GM10847 (cell line): ENCODE measurements around the gene SOD3.

ENCODE experiments used
- POLR2A ChIP-seq: IDR thresholded peaks from 2 replicates; pipeline ENCODE4 v1.6.1; 2011; ENCODE audit not compliant: insufficient read length; ENCODE audit errors: extremely low read depth

SOD3 gene

GRCh38 chr4:24806206-24806990 lies 11.0 kb downstream of the SOD3 start:
- TF ChIP-seq POLR2A, result no peak

- no peak for TF ChIP-seq POLR2A
These were observed 12.2 kb downstream of the SOD3 start for GRCh38 chr4:24807611-24808010.

DNA sequence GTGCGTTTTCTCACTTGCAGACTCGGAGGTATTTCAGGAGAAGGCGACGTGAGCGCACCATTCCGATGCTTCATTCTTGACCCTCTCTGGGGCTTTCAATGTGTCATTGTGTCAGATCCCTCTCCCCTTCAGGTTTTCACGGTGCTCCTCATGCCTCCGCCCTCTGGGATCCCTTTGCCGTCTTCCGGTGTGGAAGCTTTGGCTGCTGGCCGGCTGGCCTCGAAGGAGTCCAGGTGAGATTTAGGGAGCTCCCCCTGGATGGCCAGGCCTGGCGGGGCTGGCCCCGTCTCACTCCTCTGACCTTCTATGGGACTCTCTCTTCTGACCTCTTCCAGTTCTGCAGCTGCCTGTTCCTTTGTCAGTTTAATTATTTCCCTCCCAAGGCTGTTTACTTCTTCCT lies 12.9 kb downstream of the SOD3 start:
- no peak for TF ChIP-seq POLR2A

GRCh38 chr4:24808955-24809354 lies 13.6 kb downstream of the SOD3 start:
- TF ChIP-seq POLR2A, result no peak

DNA sequence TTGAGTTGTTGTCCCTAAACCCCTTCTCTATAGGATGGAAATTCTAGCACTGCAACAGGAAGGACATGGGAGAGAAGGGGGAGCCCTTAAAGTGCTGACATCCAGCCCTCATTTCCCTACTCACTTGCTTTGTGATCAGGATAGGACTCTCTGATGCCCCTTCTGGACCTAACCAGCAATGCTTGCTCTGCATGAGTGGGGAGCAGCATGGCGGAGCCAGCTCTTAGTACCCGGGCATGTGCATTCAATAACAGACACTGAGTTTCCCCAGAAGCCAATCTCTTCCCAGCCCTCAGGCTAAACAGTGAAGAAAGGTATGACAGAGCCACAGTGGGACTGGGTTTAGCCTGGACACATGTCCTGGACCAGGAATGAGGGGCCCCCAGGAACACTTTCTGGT lies 14.0 kb downstream of the SOD3 start:
- no peak for TF ChIP-seq POLR2A

GRCh38 chr4:24809815-24810405 lies 14.5 kb downstream of the SOD3 start:
- TF ChIP-seq POLR2A, result no peak

DNA sequence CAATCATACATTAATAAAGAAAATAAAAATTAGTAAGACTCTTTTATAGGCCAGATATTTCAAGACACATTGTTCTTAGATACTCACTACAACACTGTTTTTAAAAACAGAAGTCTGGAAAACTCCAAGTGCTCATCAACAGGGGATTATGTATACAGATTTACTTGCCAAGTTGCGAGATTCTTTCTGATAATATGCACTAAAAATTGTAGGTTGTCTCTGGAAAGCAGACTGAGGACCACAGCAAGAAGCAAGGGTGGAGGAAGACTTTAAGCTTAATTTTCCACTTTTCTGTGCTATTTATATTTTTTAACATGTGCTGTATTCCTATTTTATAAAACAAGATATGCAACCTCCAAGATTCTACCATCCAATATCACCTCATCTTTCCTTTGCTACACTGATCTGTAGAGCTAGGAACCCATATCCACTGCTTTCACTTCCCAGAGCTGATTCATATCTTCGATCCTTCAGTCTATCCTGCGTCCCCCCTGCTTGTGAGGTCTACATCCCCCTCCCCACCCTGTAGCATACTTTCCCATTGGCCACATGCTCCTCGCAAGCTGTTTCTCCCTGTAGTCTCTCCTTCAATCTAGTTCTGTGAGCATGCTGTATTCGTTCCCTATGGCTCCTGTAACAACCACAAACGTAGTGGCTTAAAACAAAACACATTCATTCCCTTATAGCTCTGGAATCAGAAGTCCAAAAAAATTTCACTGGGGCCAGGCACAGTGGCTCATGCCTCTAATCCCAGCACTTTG lies 15.7 kb downstream of the SOD3 start:
- TF ChIP-seq POLR2A, result no peak

DNA sequence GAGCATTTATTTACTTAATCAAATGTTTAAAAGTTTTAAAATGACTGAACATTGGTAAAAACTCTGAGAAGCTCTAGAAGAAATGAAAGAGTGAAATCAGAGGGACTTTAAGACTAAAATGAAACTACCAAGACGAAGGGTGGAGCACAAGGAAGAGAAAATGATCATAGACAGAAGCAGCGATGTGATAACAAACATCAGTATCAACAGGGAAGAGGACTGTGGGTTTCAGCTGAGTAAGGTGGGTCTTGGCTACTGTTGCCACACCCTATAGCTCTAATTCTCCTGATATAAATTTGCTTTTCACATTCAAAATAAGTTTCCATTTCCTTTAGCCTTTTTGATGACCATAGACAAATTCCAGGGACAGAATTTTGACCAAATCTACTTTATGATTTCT lies 18.4 kb downstream of the SOD3 start:
- no peak for TF ChIP-seq POLR2A

DNA sequence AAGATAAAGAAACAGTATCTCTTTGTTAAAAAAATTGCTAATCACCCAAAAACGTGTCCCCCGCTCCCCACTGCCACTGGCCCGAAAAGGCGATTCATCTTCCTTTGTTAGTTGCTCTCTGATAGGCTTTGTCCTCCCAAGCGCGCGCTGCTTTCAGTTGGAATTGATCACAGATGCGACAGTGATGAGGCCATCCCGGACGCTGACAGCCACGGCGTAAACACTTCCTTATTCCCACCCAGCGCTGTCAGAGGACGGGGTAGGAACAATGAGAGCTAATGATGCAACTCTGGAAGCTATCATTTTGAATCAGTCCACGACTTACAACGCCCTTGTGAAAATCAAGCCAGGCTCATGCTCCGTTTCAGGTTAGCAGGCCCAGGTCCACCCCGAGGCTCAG lies 21.4 kb downstream of the SOD3 start:
- no peak for TF ChIP-seq POLR2A

GRCh38 chr4:24820541-24820940 lies 25.2 kb downstream of the SOD3 start:
- no peak for TF ChIP-seq POLR2A

GRCh38 chr4:24824720-24825119 lies 29.3 kb downstream of the SOD3 start:
- no peak for TF ChIP-seq POLR2A

GRCh38 chr4:24831637-24832036 lies 36.3 kb downstream of the SOD3 start:
- no peak for TF ChIP-seq POLR2A

DNA sequence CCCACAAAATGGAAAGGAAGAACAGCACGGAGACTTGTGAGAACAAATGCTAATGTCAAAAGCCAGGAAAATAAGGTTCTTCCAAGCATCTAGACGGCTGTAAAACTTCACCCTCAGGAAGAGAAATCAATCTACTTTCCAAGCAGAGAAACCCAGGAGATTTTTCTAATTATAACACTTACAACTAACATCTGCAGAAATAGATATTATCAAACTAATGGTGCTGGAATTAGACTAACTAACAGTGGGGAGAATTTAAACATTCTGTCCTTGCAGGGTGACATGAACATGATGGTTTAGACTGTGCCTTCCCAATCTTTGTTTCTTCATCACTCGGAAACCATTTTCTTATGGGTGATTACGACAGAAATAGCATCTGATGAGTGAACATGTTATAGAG lies 40.3 kb downstream of the SOD3 start:
- no peak for TF ChIP-seq POLR2A

DNA sequence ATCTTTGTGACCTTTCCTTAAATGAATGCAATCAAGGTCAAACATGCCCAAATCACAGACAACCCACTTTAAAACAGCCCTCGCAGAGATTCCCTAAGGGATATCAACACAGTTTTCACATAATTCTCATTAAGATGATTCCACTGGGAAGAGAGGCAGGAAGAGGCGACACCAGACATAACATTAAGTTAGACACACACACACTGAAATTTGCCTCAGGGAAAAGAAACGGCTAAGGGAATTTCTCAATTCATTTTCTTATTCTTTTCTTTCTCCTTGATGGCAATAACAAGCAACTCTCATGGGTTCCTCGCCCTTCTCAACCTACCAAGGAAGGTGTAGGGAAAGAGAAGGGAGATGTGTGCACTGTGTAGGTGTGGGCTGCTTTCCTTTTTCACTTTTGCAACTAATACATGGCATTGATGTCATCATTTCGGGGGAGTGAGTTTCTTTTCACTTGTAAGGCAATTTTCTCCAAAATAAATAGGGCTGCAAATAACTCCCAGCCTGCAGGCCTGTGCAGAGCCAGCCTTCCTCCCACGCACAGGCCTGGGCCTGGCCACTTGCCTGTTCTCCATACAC lies 41.4 kb downstream of the SOD3 start:
- no peak for TF ChIP-seq POLR2A

DNA sequence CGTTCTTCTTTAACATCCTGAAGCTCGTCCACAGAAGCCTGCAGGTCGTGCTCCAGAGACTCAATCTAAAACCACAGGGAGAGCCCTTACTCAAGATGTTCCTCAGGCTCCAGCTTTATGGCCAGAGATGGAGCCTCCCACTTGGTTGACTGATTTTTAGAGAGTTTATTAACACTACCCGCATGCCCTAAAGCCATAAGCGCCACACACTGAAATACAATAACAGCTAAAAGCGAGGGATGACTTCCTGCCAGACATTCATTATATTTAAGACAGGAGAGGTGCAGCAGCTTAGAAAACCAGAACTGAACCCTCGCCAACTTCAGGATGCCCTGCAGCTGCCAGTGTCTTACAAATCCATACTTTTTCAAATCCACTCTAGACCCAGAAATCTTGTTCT lies 42.0 kb downstream of the SOD3 start:
- TF ChIP-seq POLR2A, result no peak

- no peak for TF ChIP-seq POLR2A
These were observed 42.4 kb downstream of the SOD3 start for GRCh38 chr4:24837781-24838180.

DNA sequence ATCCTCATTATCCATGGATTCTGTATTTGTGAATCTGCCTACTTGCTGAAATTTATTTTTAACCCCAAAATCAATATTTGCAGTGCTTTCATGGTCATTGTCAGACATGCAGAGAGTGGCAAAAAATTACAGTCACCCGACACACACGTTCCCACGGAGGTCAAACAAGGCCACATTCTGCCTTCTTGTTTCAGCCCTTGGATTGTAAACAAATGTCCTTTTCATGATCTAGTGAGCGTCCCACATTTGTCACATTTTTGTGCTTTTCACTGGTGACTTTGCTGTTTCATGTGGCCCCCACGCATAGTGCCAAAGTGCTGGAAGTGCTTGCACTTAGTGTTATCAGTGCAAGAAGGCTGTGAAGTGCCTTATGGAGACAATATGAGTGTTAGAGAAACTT lies 45.0 kb downstream of the SOD3 start:
- no peak for TF ChIP-seq POLR2A
